Measurements from ENCODE around the gene KPNA1. TPM values are rescaled to one million over a fixed set of nuclear protein-coding genes. Genes with fewer than 3 reads are reported as not detected.
A peak's percentile ranks its signal among the peaks of the same experiment; 100 is the strongest.
"Not testable (repeated sequence)": the region's sequence is repeated elsewhere in the genome, so short reads cannot be mapped to it uniquely, and the experiment has no call there.

Gene KPNA1
- total RNA-seq, 1 donor from 2014 or later, result 67.5 TPM

DNA sequence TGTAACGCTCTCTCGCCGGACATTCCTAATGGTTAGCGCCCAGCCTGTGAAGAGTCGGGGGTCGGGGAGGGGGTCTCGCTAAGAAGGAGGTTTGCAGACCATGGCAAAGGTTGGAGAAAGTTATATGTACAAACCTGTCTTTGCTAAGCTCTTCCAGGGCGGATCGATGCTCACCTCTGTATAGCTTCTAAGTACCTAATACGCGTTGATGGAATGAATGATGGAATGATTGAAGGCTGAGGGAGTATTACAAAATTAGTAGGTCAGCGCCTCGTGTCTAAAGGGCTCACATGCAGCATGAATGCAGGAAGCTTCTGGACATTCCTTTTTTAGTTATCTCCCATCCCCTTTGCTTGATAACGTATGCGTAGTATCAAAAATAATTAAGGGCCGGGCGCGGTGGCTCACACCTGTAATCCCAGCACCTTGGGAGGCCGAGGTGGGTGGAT lies 305 bp upstream of the KPNA1 start:
- Mint-ChIP-seq H3K27me3 (ENCODE audit: low read depth) (peaks cover 5% of the 10 kb centered on the region), H3K4me1 (ENCODE audit: low read depth) (peaks cover 27% of the 10 kb centered on the region)
- intact Hi-C loops (cut with micrococcal nuclease), result loop anchor here (2.0 to 10.0 kb wide), 2 partner anchors 98 to 770 kb away; partner anchors contain the start of genes GOLGB1 and WDR5B

GRCh38 chr3:122513386-122514122 lies 1.2 kb downstream of the KPNA1 start:
- Mint-ChIP-seq H3K9me3 (no peaks in the 10 kb centered on the region), H3K4me3 (ENCODE audit: low read depth) (peak overlapping the region; percentile 87), H3K4me1 (ENCODE audit: low read depth) (peaks cover 31% of the 10 kb centered on the region), H3K27ac (peak overlapping the region; percentile 90), H3K27me3 (ENCODE audit: low read depth) (peaks cover 2% of the 10 kb centered on the region), H3K36me3 (ENCODE audit: low read depth) (peaks cover 26% of the 10 kb centered on the region)
- intact Hi-C loops (cut with micrococcal nuclease), result loop anchor here (1.0 to 10.0 kb wide), 5 partner anchors 21 to 769 kb away; partner anchors contain the start of genes GOLGB1 and WDR5B
- DNase-seq (ENCODE audit: low spot score), result no peak

More for the DNA sequence above, 305 bp upstream of the KPNA1 start:
- H3K36me3 Mint-ChIP-seq (ENCODE audit: low read depth), result peaks cover 20% of the 10 kb centered on the region
- peak overlapping the region; percentile 82 for H3K27ac Mint-ChIP-seq
- no peaks in the 10 kb centered on the region for H3K9me3 Mint-ChIP-seq
- no peak for DNase-seq (ENCODE audit: low spot score)
- peak overlapping the region; percentile 86 for H3K4me3 Mint-ChIP-seq (ENCODE audit: low read depth)

GRCh38 chr3:122512284-122512683 lies 2.5 kb downstream of the KPNA1 start:
- H3K4me3 Mint-ChIP-seq (ENCODE audit: low read depth), result no peak overlapping the region
- H3K36me3 Mint-ChIP-seq (ENCODE audit: low read depth), result peaks cover 31% of the 10 kb centered on the region
- no peak for DNase-seq (ENCODE audit: low spot score)
- H3K4me1 Mint-ChIP-seq (ENCODE audit: low read depth), result peaks cover 42% of the 10 kb centered on the region
- H3K27ac Mint-ChIP-seq, result no peak overlapping the region
- intact Hi-C loops (cut with micrococcal nuclease), result loop anchor here (5.0 to 10.0 kb wide), 2 partner anchors 40 to 767 kb away; partner anchors contain the start of gene GOLGB1
- no peaks in the 10 kb centered on the region for H3K9me3 Mint-ChIP-seq
- no peaks in the 10 kb centered on the region for H3K27me3 Mint-ChIP-seq (ENCODE audit: low read depth)

DNA sequence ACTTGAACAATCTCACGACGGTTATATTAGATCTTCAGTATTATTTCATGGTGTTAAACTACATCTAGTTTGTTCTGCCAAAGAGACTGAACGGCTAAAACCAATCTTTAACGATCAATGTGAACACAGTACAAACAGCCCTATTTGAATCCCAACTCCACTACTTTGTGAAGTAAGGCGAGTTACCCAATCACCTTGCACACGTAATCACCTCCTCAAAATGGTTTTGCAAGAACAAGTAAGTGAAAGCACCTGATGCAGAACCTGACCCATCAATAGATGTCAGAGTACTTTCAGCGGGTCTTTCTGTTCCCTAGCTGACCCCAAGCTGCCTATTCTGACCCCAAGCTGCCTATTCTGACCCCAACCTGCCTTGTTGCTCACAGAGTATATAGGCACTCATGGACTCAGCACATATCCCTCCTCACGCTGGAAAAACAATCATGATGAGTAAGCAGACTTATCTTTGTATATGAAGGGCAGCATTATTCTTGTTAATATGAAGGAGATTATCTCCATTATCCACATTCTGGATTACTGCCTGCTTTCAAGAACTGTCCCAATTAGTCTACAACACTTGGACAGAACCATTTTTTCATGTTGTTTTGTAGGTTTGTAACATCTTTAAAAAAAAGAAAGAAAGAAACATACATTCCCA lies 3.7 kb downstream of the KPNA1 start:
- Mint-ChIP-seq H3K4me1 (ENCODE audit: low read depth) (peaks cover 47% of the 10 kb centered on the region), H3K27me3 (ENCODE audit: low read depth) (no peaks in the 10 kb centered on the region), H3K9me3 (no peaks in the 10 kb centered on the region), H3K27ac (no peak overlapping the region), H3K4me3 (ENCODE audit: low read depth) (no peak overlapping the region), H3K36me3 (ENCODE audit: low read depth) (peaks cover 31% of the 10 kb centered on the region)
- intact Hi-C loops (cut with micrococcal nuclease), result loop anchor here (5.0 to 10.0 kb wide), 2 partner anchors 39 to 766 kb away; partner anchors contain the start of gene GOLGB1
- DNase-seq (ENCODE audit: low spot score), result no peak

DNA sequence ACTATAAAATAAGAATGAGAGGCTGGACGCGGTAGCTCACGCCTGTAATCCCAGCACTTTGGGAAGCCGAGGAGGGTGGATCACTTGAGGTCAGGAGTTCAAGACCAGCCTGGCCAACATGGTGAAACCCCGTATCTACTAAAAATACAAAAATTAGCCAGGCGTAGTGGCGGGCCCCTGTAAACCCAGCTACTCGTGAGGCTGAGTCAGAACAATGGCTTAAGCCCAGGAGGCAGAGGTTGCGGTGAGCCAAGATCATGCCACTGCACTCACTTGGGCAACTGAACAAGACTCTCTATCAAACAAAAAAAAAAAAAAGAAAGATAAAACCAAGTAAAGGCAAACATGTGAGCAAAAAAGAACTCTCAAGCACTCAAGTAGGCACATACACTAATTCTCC lies 5.8 kb downstream of the KPNA1 start:
- DNase-seq (ENCODE audit: low spot score); H3K27me3 Mint-ChIP-seq (ENCODE audit: low read depth); H3K4me3 Mint-ChIP-seq (ENCODE audit: low read depth); H3K9me3 Mint-ChIP-seq; intact Hi-C loops (cut with micrococcal nuclease); H3K27ac Mint-ChIP-seq: not testable (repeated sequence)
- Mint-ChIP-seq H3K4me1 (ENCODE audit: low read depth) (peaks cover 47% of the 10 kb centered on the region), H3K36me3 (ENCODE audit: low read depth) (peaks cover 39% of the 10 kb centered on the region)

DNA sequence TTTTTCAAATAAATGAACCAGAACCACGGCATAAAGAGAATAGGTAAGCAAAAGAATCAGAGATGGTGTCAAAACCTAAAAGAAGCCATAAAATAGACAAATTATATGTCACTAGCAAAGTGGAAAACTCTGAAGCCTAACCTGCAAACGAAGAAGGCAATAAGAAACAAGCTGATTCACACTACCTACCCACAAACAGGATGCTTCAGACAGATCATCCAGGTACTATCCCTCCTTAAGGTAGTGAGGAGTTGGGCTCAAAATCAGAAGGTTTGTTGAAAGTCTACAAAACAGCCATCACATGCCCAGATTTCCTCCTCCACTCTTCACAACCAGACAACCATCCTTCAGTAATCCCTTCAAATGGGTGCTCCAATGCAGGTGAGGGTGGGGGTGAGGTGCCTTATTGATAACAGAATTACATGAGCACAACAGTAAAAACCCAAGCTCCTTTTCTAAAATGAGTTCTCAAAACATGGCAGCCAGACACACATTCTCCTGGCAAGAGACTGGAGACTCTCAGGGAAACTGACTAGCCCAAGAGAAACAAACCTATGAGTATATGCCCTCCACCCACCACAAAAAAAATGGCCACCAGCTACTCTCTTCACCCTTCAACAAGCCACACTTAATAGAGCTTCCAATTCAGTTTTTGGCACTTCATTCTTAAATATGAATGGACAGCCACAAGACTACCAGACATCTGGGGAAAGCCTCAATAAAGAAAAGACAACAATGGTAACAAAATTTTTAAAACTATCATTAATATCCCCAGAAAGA lies 6.4 kb downstream of the KPNA1 start:
- H3K27me3 Mint-ChIP-seq (ENCODE audit: low read depth), result no peaks in the 10 kb centered on the region
- H3K9me3 Mint-ChIP-seq, result no peaks in the 10 kb centered on the region
- intact Hi-C loops (cut with micrococcal nuclease), result no loop called here
- H3K27ac Mint-ChIP-seq, result no peak overlapping the region
- DNase-seq (ENCODE audit: low spot score), result no peak
- H3K4me3 Mint-ChIP-seq (ENCODE audit: low read depth), result no peak overlapping the region
- H3K36me3 Mint-ChIP-seq (ENCODE audit: low read depth), result peaks cover 41% of the 10 kb centered on the region
- peaks cover 49% of the 10 kb centered on the region for H3K4me1 Mint-ChIP-seq (ENCODE audit: low read depth)

DNA sequence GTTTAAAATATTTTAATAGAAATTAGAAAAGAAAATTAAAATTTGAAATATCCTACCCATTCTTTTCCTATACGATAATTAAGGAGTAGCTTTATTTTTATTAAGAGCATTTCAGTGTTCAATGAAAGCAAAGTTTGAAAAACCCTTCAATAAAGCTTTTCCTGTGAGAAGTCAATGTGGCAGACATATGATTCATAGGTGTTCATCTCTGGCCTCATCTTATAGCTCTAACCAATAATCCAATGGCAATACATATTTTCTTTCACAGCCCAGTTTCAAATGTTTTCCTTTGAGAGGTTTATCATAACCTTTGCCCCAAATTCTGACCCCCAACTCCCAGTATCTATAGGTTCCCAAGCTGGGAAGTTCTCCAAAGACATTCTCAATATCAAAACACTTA lies 8.3 kb downstream of the KPNA1 start:
- Mint-ChIP-seq H3K27me3 (ENCODE audit: low read depth) (no peaks in the 10 kb centered on the region), H3K36me3 (ENCODE audit: low read depth) (peaks cover 37% of the 10 kb centered on the region), H3K4me1 (ENCODE audit: low read depth) (peaks cover 46% of the 10 kb centered on the region), H3K9me3 (no peaks in the 10 kb centered on the region), H3K4me3 (ENCODE audit: low read depth) (no peak overlapping the region), H3K27ac (peak overlapping the region; percentile 4)
- no peak for DNase-seq (ENCODE audit: low spot score)
- intact Hi-C loops (cut with micrococcal nuclease), result no loop called here

- Mint-ChIP-seq H3K9me3 (no peaks in the 10 kb centered on the region), H3K4me1 (ENCODE audit: low read depth) (peaks cover 44% of the 10 kb centered on the region), H3K36me3 (ENCODE audit: low read depth) (peaks cover 37% of the 10 kb centered on the region), H3K27ac (no peak overlapping the region), H3K27me3 (ENCODE audit: low read depth) (no peaks in the 10 kb centered on the region), H3K4me3 (ENCODE audit: low read depth) (no peak overlapping the region)
- no peak for DNase-seq (ENCODE audit: low spot score)
- intact Hi-C loops (cut with micrococcal nuclease), result no loop called here
These were observed 9.1 kb downstream of the KPNA1 start for GRCh38 chr3:122505676-122506075.

DNA sequence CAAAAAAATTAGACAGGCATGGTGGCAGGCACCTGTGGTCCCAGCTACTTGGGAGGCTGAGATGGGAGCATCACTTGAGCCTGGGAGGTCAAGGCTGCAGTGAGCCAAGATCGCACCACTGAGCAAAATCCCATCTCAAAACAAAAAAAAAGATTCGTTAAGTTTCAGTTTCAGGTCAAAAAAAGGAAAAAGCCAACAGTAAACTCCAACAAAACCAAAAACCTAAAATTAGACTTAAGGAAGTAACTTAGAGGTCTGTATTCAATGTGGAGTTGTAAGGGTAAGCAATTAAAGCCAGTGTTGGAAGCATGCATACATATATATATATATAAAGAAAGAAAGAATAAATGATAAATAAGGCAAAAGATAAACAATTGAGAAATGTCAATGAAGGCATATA lies 11.8 kb downstream of the KPNA1 start:
- H3K4me3 Mint-ChIP-seq (ENCODE audit: low read depth), result no peak overlapping the region
- intact Hi-C loops (cut with micrococcal nuclease), result no loop called here
- DNase-seq (ENCODE audit: low spot score), result no peak
- H3K27me3 Mint-ChIP-seq (ENCODE audit: low read depth), result no peaks in the 10 kb centered on the region
- no peak overlapping the region for H3K27ac Mint-ChIP-seq
- H3K36me3 Mint-ChIP-seq (ENCODE audit: low read depth), result peaks cover 32% of the 10 kb centered on the region
- H3K4me1 Mint-ChIP-seq (ENCODE audit: low read depth), result peaks cover 46% of the 10 kb centered on the region
- no peaks in the 10 kb centered on the region for H3K9me3 Mint-ChIP-seq

- no peak overlapping the region for H3K4me3 Mint-ChIP-seq (ENCODE audit: low read depth)
- no peaks in the 10 kb centered on the region for H3K27me3 Mint-ChIP-seq (ENCODE audit: low read depth)
- intact Hi-C loops (cut with micrococcal nuclease), result no loop called here
- no peaks in the 10 kb centered on the region for H3K9me3 Mint-ChIP-seq
- DNase-seq (ENCODE audit: low spot score), result no peak
- peaks cover 40% of the 10 kb centered on the region for H3K36me3 Mint-ChIP-seq (ENCODE audit: low read depth)
- H3K4me1 Mint-ChIP-seq (ENCODE audit: low read depth), result peaks cover 48% of the 10 kb centered on the region
- H3K27ac Mint-ChIP-seq, result no peak overlapping the region
These were observed 12.6 kb downstream of the KPNA1 start for GRCh38 chr3:122502139-122502538.

GRCh38 chr3:122500964-122501363 lies 13.8 kb downstream of the KPNA1 start:
- H3K9me3 Mint-ChIP-seq; H3K27me3 Mint-ChIP-seq (ENCODE audit: low read depth); H3K4me3 Mint-ChIP-seq (ENCODE audit: low read depth); DNase-seq (ENCODE audit: low spot score); intact Hi-C loops (cut with micrococcal nuclease); H3K27ac Mint-ChIP-seq: not testable (repeated sequence)
- peaks cover 49% of the 10 kb centered on the region for H3K4me1 Mint-ChIP-seq (ENCODE audit: low read depth)
- H3K36me3 Mint-ChIP-seq (ENCODE audit: low read depth), result peaks cover 47% of the 10 kb centered on the region

GRCh38 chr3:122498152-122498551 lies 16.6 kb downstream of the KPNA1 start:
- peaks cover 50% of the 10 kb centered on the region for H3K36me3 Mint-ChIP-seq (ENCODE audit: low read depth)
- intact Hi-C loops (cut with micrococcal nuclease), result no loop called here
- DNase-seq (ENCODE audit: low spot score), result no peak
- no peak overlapping the region for H3K4me3 Mint-ChIP-seq (ENCODE audit: low read depth)
- H3K4me1 Mint-ChIP-seq (ENCODE audit: low read depth), result peaks cover 44% of the 10 kb centered on the region
- H3K27ac Mint-ChIP-seq, result no peak overlapping the region
- no peaks in the 10 kb centered on the region for H3K9me3 Mint-ChIP-seq
- no peaks in the 10 kb centered on the region for H3K27me3 Mint-ChIP-seq (ENCODE audit: low read depth)
